C4-2B (cell line): ENCODE data around the gene NUP188.

Source experiments
- ZFX ChIP-seq: fragments of 450-650 bp; IDR thresholded peaks from 2 replicates; pipeline ENCODE4 v1.6.1; 2017
- TF ChIP-seq, protein P1 (sequence below): fragments of 450-650 bp; conservative IDR thresholded peaks from 2 replicates; pipeline ENCODE4 v1.5.1; 2017; ENCODE audit warnings: mild to moderate bottlenecking

DNA sequence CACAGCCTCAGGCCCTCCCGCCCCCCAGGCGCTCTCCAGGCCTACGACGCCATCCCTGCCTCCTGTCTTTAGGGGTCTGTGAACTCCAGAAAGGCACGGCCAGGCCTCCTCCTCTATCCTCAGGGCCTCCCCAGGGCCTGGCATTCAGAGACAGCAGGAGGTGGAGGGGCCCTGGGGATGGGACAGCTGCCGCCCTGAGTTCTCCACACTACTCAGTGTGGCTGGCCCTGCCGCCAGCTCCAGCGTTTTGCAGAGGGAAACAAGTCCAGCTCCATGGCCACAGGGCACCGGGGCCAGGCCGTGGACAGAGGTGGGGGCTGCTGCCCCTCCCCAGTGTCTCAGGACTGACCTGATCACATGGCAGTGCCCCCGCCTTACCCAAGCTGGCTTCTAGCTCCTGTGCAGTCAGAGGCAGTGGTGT is 64.3 kb downstream of the NUP188 start:
- TF ChIP-seq, protein P1, sequence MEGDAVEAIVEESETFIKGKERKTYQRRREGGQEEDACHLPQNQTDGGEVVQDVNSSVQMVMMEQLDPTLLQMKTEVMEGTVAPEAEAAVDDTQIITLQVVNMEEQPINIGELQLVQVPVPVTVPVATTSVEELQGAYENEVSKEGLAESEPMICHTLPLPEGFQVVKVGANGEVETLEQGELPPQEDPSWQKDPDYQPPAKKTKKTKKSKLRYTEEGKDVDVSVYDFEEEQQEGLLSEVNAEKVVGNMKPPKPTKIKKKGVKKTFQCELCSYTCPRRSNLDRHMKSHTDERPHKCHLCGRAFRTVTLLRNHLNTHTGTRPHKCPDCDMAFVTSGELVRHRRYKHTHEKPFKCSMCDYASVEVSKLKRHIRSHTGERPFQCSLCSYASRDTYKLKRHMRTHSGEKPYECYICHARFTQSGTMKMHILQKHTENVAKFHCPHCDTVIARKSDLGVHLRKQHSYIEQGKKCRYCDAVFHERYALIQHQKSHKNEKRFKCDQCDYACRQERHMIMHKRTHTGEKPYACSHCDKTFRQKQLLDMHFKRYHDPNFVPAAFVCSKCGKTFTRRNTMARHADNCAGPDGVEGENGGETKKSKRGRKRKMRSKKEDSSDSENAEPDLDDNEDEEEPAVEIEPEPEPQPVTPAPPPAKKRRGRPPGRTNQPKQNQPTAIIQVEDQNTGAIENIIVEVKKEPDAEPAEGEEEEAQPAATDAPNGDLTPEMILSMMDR: no peak
- TF ChIP-seq ZFX: no peak
